ENCODE results near the gene THUMPD1. TPM values are rescaled to one million over a fixed set of nuclear protein-coding genes. Genes with fewer than 3 reads are reported as not detected.
"Not testable (repeated sequence)": the region's sequence is repeated elsewhere in the genome, so short reads cannot be mapped to it uniquely, and the experiment has no call there.

The THUMPD1 gene
- polyA plus RNA-seq, 1 experiment, result 12.5 TPM

DNA sequence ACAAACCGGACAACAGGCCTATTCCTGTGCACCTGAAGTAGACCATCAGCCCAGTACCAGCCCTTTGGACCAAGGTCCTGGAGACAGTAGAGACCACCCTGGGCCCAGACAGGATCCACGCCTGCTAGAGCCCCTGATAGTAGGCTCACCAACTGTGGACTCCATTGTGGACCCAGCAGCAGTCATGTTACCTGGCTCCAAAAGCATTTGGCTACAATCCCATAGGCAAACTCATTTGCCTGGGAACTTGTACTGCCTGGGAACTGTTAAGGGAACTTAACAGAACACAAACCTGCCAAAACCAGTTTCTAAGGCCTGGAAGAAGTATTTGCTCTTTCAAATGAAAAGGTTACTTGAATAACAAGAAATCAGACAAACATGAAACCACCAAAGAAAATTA lies 34.2 kb downstream of the THUMPD1 start:
- ChIA-PET POLR2A (no interaction called here), CTCF (no interaction called here)
- H3K4me3 ChIP-seq (ENCODE audit: low read depth, low read length), result no peak overlapping the region

DNA sequence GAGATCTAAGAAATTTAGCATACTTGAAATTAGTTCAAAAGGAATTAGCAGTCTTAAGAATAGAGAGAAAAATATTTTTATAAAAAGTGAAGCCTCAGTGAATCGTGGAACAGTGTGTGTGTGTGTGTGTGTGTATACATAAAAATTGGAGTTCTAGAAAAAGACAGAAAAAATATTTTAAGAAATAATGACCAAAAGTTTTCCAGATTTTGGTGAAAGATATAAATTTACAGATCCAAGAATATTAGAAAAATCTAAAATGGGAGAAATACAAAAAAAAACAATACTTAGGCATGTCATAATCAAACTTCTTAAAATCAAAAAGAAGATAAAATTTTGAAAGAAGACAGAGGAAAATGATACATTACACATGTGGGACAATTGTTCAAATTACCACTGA lies 35.6 kb downstream of the THUMPD1 start:
- CTCF ChIA-PET; H3K27me3 ChIP-seq (ENCODE audit: control insufficient read depth, insufficient read depth, low read length); DNase-seq (ENCODE audit: low read depth); H3K36me3 ChIP-seq (ENCODE audit: control insufficient read depth, insufficient read depth, low read length); H3K4me3 ChIP-seq (ENCODE audit: low read depth, low read length); POLR2A ChIA-PET: not testable (repeated sequence)

More for the DNA sequence above, 34.2 kb downstream of the THUMPD1 start:
- no peak for TF ChIP-seq CTCF (IDR thresholded peaks at IDR 0.05; ENCODE audit: insufficient read depth, low read depth, low read length)
- Histone ChIP-seq H3K36me3 (ENCODE audit: control insufficient read depth, insufficient read depth, low read length) (no peaks in the 10 kb centered on the region), H3K27me3 (ENCODE audit: control insufficient read depth, insufficient read depth, low read length) (no peaks in the 10 kb centered on the region)
- DNase-seq (ENCODE audit: low read depth), result no peak

- TF ChIP-seq CTCF (IDR thresholded peaks at IDR 0.05; ENCODE audit: insufficient read depth, low read depth, low read length), result no peak
- no peaks in the 10 kb centered on the region for H3K27me3 ChIP-seq (ENCODE audit: control insufficient read depth, insufficient read depth, low read length)
- ChIA-PET POLR2A (no interaction called here), CTCF (interaction anchor here (0.7 kb wide), 1 partner anchor 17 kb away, joined by 3 read pairs; no protein-coding TSS in a partner anchor)
- no peak overlapping the region for H3K4me3 ChIP-seq (ENCODE audit: low read depth, low read length)
- DNase-seq (ENCODE audit: low read depth), result no peak
- no peaks in the 10 kb centered on the region for H3K36me3 ChIP-seq (ENCODE audit: control insufficient read depth, insufficient read depth, low read length)
Observed at GRCh38 chr16:20704281-20704680, 37.3 kb downstream of the THUMPD1 start.

GRCh38 chr16:20701692-20702091 lies 39.9 kb downstream of the THUMPD1 start:
- H3K27me3 ChIP-seq (ENCODE audit: control insufficient read depth, insufficient read depth, low read length); CTCF ChIA-PET; H3K4me3 ChIP-seq (ENCODE audit: low read depth, low read length); H3K36me3 ChIP-seq (ENCODE audit: control insufficient read depth, insufficient read depth, low read length); POLR2A ChIA-PET; DNase-seq (ENCODE audit: low read depth): not testable (repeated sequence)

GRCh38 chr16:20696618-20697017 lies 45.0 kb downstream of the THUMPD1 start:
- no peaks in the 10 kb centered on the region for H3K27me3 ChIP-seq (ENCODE audit: control insufficient read depth, insufficient read depth, low read length)
- no peak overlapping the region for H3K4me3 ChIP-seq (ENCODE audit: low read depth, low read length)
- ChIA-PET POLR2A (no interaction called here), CTCF (no interaction called here)
- no peak for DNase-seq (ENCODE audit: low read depth)
- no peak for TF ChIP-seq CTCF (IDR thresholded peaks at IDR 0.05; ENCODE audit: insufficient read depth, low read depth, low read length)
- no peaks in the 10 kb centered on the region for H3K36me3 ChIP-seq (ENCODE audit: control insufficient read depth, insufficient read depth, low read length)

DNA sequence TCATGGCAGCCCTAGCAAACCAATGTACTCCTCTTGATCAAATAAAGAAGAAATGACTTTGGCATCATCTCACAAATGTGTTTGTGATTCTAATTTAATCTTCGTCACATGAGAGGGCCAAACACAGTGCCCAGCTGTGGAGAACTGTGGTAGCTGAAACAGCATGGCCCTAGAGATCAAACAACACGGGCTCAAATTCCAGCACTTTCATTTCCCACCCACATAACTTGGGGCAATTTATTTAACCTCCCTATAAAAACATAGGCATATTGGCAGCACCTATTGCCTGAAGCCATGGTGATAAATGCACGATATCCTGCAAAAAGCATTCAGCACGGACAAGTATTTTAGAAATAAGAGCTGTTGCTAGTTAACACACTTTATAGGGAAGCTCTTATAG lies 46.6 kb downstream of the THUMPD1 start:
- H3K4me3 ChIP-seq (ENCODE audit: low read depth, low read length), result no peak overlapping the region
- no peak for TF ChIP-seq CTCF (IDR thresholded peaks at IDR 0.05; ENCODE audit: insufficient read depth, low read depth, low read length)
- CTCF ChIA-PET, result no interaction called here

DNA sequence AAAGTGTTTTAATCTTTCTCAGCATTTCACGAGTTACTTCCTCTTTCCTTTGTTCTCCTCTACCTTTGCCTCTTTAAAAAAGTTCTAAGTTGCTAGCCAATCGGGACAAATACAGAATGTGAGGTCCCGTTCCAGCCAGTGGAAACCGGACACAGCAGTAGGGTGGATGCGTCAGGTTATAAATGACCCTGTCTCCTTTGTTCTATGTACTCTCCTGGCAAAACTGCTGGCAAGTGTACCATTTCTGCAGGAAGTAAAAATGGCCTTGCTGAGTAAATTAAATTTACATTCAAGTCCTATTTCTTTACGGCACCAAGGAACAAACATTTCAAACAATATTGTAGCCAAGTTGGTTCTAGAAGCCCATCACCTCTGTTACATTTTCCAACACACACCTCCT lies 47.5 kb downstream of the THUMPD1 start:
- POLR2A ChIA-PET; H3K4me3 ChIP-seq (ENCODE audit: low read depth, low read length); CTCF ChIA-PET; DNase-seq (ENCODE audit: low read depth); H3K36me3 ChIP-seq (ENCODE audit: control insufficient read depth, insufficient read depth, low read length); H3K27me3 ChIP-seq (ENCODE audit: control insufficient read depth, insufficient read depth, low read length): not testable (repeated sequence)

More for the DNA sequence above, 46.6 kb downstream of the THUMPD1 start:
- Histone ChIP-seq H3K36me3 (ENCODE audit: control insufficient read depth, insufficient read depth, low read length) (no peaks in the 10 kb centered on the region), H3K27me3 (ENCODE audit: control insufficient read depth, insufficient read depth, low read length) (no peaks in the 10 kb centered on the region)
- no peak for DNase-seq (ENCODE audit: low read depth)
- POLR2A ChIA-PET, result no interaction called here

All from BJ (cell line).